Measurements from ENCODE around the gene DYRK4.

Gene DYRK4

DNA sequence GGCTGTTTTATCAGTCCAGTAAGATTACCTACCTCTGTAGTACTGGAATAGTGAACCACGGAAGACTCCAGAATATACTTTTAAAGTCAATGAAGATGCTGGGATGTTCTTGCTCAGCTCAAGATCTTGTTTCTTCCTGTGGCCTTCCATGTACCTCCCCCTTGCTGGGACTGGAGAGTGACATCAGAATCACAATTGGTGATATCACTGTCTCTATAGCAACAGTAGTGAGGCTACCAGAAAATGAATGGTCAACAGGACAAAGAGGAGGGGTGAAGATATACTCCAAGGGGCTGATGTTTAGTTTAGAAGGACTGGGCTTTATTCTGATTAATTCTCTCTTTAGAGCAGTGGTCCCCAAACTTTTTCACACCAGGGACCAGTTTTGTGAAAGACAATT is 83.0 kb downstream of the DYRK4 start:
- no peak overlapping the region for H3K4me3 ChIP-seq (ENCODE audit: low read depth, low read length)
- DNase-seq (ENCODE audit: low read depth) = no peak
- TF ChIP-seq, protein P1, sequence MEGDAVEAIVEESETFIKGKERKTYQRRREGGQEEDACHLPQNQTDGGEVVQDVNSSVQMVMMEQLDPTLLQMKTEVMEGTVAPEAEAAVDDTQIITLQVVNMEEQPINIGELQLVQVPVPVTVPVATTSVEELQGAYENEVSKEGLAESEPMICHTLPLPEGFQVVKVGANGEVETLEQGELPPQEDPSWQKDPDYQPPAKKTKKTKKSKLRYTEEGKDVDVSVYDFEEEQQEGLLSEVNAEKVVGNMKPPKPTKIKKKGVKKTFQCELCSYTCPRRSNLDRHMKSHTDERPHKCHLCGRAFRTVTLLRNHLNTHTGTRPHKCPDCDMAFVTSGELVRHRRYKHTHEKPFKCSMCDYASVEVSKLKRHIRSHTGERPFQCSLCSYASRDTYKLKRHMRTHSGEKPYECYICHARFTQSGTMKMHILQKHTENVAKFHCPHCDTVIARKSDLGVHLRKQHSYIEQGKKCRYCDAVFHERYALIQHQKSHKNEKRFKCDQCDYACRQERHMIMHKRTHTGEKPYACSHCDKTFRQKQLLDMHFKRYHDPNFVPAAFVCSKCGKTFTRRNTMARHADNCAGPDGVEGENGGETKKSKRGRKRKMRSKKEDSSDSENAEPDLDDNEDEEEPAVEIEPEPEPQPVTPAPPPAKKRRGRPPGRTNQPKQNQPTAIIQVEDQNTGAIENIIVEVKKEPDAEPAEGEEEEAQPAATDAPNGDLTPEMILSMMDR (IDR thresholded peaks at IDR 0.05; ENCODE audit: low read depth, low read length, missing control alignments) = no peak

DNA sequence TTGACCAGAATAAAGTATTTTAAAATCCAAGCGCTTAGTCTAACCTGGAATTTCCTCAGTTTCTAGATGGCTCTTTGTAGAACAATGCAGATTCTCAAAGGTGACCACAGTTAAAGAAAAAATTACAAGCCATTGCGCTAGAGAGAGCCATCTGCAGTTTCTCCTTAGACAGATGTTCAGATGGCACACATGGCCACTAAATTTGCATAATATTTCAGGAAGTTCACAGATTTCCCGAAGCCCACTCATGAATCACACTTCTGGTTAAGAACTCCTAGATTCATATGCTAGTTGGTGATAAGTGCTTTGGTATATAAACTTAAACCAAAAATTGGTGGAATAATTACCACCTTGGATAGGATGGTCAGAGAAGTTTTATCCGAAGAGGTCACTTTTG is 86.1 kb downstream of the DYRK4 start:
- DNase-seq (ENCODE audit: low read depth) = no peak
- H3K4me3 ChIP-seq (ENCODE audit: low read depth, low read length) = peak overlapping the region; percentile 98
- TF ChIP-seq, protein P1 (IDR thresholded peaks at IDR 0.05; ENCODE audit: low read depth, low read length, missing control alignments) = no peak

DNA sequence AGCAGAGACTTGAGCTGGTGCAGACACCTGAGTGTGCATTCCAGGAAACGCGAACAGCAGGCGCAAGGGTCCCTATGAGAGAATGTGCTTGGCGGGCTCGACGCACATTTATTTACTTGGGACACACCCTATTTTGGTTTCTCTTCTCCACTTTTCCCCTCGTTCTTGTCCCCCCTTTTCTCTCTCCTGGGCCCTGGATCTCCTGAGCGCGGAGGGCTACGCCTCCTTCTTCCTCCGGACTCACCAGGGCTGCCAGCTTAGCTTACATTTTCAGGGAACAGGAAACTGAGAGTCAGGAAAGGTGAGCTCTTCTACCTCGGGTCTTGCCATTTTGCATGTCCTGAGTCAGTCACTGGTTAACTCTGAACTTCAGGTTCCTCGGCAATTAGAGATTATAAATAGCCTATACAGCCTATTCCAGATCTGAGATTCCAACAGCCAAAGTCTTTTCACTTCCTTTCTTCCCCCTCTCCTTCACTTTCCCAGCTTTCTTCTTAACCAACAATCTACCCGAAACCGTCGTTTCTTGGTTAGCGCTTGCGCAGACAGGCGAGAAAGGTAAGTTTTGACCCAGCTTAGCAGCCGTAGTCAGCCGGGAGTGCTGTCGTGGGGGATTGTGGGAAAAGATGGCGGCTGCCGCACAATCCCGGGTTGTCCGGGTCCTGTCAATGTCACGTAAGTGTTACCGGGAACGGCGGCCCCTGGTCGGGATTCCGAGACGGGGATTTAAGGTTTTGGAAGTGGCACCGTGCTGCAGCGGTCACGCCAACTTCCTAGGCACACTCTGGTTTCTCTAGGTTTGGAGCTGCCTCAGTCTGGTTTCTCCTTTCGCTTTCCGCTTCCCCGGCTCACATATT is 86.7 kb downstream of the DYRK4 start, which contains the start of the genes AKAP3 and NDUFA9:
AKAP3 (minus strand) TSS at position 551 of the 857 bp plus-strand sequence. CDS start 10,855 bp downstream, outside the sequence.
NDUFA9 (plus strand) TSS at position 614 of the 857 bp plus-strand sequence; CDS start at position 627, 13 bp downstream.
- DNase-seq (ENCODE audit: low read depth) = peak; percentile 68
- TF ChIP-seq, protein P1 (IDR thresholded peaks at IDR 0.05; ENCODE audit: low read depth, low read length, missing control alignments) = no peak
- peak within 1 kb of the TSS; percentile 98 for H3K4me3 ChIP-seq (ENCODE audit: low read depth, low read length)

DNA sequence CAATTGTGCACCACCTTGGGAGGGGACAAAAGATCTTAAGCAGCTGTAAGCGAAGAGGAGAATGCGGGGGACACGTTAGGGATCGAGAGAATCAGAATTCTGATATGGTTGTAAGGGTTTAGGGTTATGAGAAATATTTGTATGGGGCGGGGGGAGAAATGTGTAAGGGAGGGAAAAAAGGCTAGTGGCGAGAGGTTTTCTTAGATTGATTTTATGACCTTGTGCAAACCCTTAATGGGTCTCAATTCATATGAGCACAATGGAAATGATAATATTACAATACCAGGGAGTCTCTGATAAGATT is 87.3 kb downstream of the DYRK4 start:
- no peak for DNase-seq (ENCODE audit: low read depth)
- TF ChIP-seq, protein P1 (IDR thresholded peaks at IDR 0.05; ENCODE audit: low read depth, low read length, missing control alignments) = no peak
- H3K4me3 ChIP-seq (ENCODE audit: low read depth, low read length) = peak overlapping the region; percentile 98

DNA sequence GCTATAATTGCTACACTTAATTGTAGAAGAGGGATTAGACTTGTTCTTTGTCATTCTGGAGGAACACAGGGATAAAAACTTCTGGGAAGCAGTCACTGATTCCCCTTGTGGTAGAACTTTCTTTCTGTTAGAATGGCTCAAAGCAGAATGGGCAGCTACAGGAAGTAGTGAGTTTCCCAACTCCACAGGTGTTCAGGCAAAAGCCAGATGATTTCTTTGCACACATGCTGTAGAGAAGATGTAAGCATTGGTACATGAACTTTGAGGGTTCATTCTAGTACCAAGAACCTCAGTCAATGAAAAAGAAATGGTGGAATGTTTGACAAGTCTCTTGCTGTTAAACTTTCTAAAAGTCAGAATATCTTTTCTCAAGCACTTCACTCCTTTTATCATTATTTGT is 91.2 kb downstream of the DYRK4 start:
- TF ChIP-seq, protein P1 (IDR thresholded peaks at IDR 0.05; ENCODE audit: low read depth, low read length, missing control alignments) = no peak
- H3K4me3 ChIP-seq (ENCODE audit: low read depth, low read length) = no peak overlapping the region

DNA sequence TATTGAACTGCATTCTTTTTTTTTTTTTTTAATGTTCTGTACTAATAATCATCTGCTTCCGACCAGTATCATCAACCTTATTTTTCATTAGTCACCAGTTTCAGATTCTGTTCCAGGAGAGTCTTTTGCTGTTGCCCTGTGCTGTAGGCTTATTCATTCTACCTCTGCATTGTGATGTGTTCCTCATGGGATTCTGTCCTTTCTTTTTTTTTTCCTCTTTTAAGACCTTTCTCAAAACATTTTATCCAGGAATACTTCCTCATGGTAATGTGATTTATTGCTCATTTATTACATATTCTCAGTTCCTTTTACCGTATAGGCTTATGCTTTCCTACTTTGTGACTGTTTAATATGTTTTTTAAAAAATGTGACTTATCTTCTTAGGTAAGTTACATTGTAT is 91.7 kb downstream of the DYRK4 start:
- H3K4me3 ChIP-seq (ENCODE audit: low read depth, low read length) = no peak overlapping the region
- TF ChIP-seq, protein P1 (IDR thresholded peaks at IDR 0.05; ENCODE audit: low read depth, low read length, missing control alignments) = no peak
- no peak for DNase-seq (ENCODE audit: low read depth)

More for the DNA sequence above, 91.2 kb downstream of the DYRK4 start:
- DNase-seq (ENCODE audit: low read depth) = no peak
